Vagina (tissue), 2 donors: ENCODE data around the gene LZTFL1.

Source experiments
- POLR2A ChIP-seq, 2 donors: fragments of 450-650 bp; IDR thresholded peaks; one replicate each; pipeline ENCODE4 v1.6.1; 2017; ENCODE audit warnings: antibody characterized with exemption in 2 of 2, mild to moderate bottlenecking in 2 of 2, moderate library complexity in 2 of 2
- POLR2AphosphoS5 ChIP-seq, 2 donors: sonication (generic); formaldehyde crosslinking; IDR thresholded peaks; one replicate each; pipeline ENCODE4 v1.9.0; 2017; ENCODE audit warnings: antibody characterized with exemption in 2 of 2, mild to moderate bottlenecking in 2 of 2, low read depth in 1 of 2; ENCODE audit not compliant: insufficient read depth in 1 of 2

GRCh38 chr3:45776301-45776595 lies 65.7 kb downstream of the LZTFL1 start:
- TF ChIP-seq POLR2A (IDR thresholded peaks at IDR 0.05): no peak
- TF ChIP-seq POLR2AphosphoS5 (IDR thresholded peaks at IDR 0.05; ENCODE audit: insufficient read depth in 1 of 2, low read depth in 1 of 2): no peak
